Nephron (organoid): ENCODE data around the gene STKLD1.

Experiments
- H3K27ac Mint-ChIP-seq, 3 experiments: 2 replicates each; pipeline ENCODE4 v1.8.0; 2020; ENCODE audit warnings: mixed read lengths in 3 of 3, mild to moderate bottlenecking in 2 of 3, moderate library complexity in 1 of 3
- H3K27me3 Mint-ChIP-seq: 2 replicates; pipeline ENCODE4 v1.8.0; 2021; ENCODE audit warnings: low read depth, mild to moderate bottlenecking, moderate library complexity, mixed read lengths
- H3K36me3 Mint-ChIP-seq: 2 replicates; pipeline ENCODE4 v1.8.0; 2020; ENCODE audit warnings: low read depth, mixed read lengths
- H3K4me1 Mint-ChIP-seq: 2 replicates; pipeline ENCODE4 v1.8.0; 2020; ENCODE audit warnings: mixed read lengths
- H3K4me3 Mint-ChIP-seq, 3 experiments: 2 replicates each; pipeline ENCODE4 v1.8.0; 2020; ENCODE audit warnings: mild to moderate bottlenecking in 3 of 3, mixed read lengths in 3 of 3, moderate library complexity in 2 of 3
- H3K9me3 Mint-ChIP-seq: 2 replicates; pipeline ENCODE4 v1.8.0; 2020; ENCODE audit warnings: mixed read lengths
- CTCF ChIP-seq, 3 experiments: fragments of 200-600 bp; sonication (generic); IDR thresholded peaks; one replicate each; pipeline ENCODE4 v1.5.0; 2021; ENCODE audit warnings: antibody characterized with exemption in 3 of 3; ENCODE audit not compliant: unreplicated experiment in 3 of 3

STKLD1 gene

GRCh38 chr9:133356391-133357091 lies 19.6 kb upstream of the STKLD1 start, which contains the start of the genes SURF1 and SURF2:
SURF1 (minus strand) TSS chr9:133356487; CDS start chr9:133356453, 34 bp downstream.
SURF2 (plus strand) TSS chr9:133356550; CDS start chr9:133356593, 43 bp downstream.
- no peaks in the 10 kb centered on the region for H3K27me3 Mint-ChIP-seq
- no peaks in the 10 kb centered on the region for H3K9me3 Mint-ChIP-seq
- TF ChIP-seq CTCF (IDR thresholded peaks at IDR 0.05; ENCODE audit: unreplicated experiment in 3 of 3), result no peak
- H3K4me3 Mint-ChIP-seq, result peak within 1 kb of the TSS; percentile 87 to 92 (median 91)
- H3K4me1 Mint-ChIP-seq, result peaks cover 36% of the 10 kb centered on the region
- H3K27ac Mint-ChIP-seq, result peak within 1 kb of the TSS in 2 of 3 experiments; percentile 72 to 75
- H3K36me3 Mint-ChIP-seq, result peaks cover 36% of the 10 kb centered on the region

GRCh38 chr9:133357656-133358055 lies 18.5 kb upstream of the STKLD1 start:
- no peak for TF ChIP-seq CTCF (IDR thresholded peaks at IDR 0.05; ENCODE audit: unreplicated experiment in 3 of 3)
- Mint-ChIP-seq H3K4me3 (peak overlapping the region; percentile 83 to 86 (median 84)), H3K36me3 (peaks cover 35% of the 10 kb centered on the region), H3K27me3 (no peaks in the 10 kb centered on the region), H3K4me1 (peaks cover 45% of the 10 kb centered on the region), H3K9me3 (no peaks in the 10 kb centered on the region), H3K27ac (no peak overlapping the region)

DNA sequence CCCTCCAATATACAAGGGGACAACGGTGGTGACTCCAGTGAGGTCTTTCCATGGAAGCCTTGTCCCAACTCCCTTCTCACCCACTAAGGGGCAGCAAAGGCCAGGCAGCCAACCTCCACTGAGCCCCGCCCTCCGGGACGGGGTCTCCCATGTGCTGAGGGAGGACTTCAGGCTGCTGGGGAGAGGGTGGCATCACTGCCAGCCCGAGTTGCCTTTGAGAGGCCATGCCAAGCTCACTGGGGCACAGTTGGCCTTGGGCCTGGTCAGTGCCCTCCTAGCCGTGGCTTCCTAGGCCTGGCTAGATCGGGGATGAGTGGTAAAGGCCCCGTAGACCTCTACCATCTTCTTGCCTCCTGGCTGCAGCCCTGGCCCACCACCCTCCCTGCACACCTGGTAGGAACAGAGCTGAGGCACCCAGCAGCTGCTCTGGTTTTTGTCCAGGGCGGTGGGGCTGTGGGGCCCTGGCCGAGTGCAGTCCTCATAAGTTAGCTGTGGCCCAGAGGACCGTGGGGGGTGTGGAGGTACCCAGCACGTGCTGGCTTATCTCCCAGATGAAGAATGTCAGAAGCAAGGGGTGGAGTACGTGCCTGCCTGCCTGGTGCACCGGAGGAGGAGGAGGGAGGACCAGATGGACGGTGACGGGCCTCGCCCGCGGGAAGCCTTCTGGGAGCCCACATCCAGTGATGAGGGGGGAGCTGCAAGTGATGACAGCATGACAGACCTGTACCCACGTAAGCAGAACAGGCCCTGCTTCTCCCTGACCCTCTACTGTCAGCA lies 16.6 kb upstream of the STKLD1 start:
- TF ChIP-seq CTCF (IDR thresholded peaks at IDR 0.05; ENCODE audit: unreplicated experiment in 3 of 3), result peak in 2 of 3 experiments; percentile 25 to 34
- peak overlapping the region; percentile 32 to 84 (median 62) for H3K4me3 Mint-ChIP-seq
- peaks cover 58% of the 10 kb centered on the region for H3K4me1 Mint-ChIP-seq
- peaks cover 44% of the 10 kb centered on the region for H3K36me3 Mint-ChIP-seq
- no peaks in the 10 kb centered on the region for H3K9me3 Mint-ChIP-seq
- no peaks in the 10 kb centered on the region for H3K27me3 Mint-ChIP-seq
- H3K27ac Mint-ChIP-seq, result peak overlapping the region in 1 of 3 experiments; percentile 42

DNA sequence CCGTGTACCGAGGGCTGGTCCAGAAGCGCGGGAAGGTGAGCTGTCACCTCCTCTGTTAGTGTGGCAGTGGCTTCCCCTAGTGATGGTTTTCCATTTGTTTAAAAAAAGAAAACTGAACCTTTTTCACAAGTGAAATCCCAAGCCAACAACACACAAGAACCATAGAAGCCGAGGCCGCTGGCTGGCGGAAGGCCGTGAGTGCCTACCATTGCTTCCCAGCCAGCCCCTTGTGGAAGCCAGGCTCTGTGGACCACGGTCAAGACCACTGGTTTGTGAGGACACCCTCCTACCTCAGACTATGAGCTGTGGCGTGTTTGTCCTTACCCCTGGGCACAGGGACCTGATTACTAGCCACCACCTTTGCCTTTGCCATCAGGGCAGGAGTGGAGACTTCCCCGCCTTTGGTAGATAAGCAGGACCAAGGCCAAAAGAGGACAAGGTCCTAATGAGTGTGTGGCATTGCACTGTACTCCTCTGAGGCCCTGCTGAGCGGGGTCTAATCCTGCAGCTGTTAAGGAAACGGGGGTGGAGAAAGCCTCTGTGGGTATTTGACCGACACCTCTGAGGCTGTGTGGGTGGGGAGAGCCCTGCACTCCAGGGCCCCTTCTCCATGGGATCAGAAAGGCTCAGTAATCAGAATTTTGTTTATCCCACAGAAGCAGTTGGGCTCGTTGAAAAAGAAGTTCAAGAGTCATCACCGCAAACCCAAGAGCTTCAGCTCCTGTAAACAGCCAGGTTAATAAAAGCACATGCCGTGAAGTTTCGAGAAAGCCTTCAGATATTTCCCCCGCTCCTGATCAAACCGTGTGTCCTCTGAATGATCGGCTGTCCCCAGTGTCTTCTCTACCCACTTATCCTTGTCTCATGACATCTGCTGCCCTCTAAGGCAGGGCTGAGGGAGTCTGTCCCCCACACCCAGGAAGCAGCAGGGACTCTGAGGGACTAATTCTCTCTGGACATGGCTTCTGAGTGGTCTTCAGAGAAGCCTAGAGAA lies 15.5 kb upstream of the STKLD1 start:
- Mint-ChIP-seq H3K9me3 (no peaks in the 10 kb centered on the region), H3K4me3 (peak overlapping the region in 2 of 3 experiments; percentile 40 to 51), H3K36me3 (peaks cover 52% of the 10 kb centered on the region), H3K27ac (peak overlapping the region in 1 of 3 experiments; percentile 6), H3K27me3 (no peaks in the 10 kb centered on the region), H3K4me1 (peaks cover 58% of the 10 kb centered on the region)
- no peak for TF ChIP-seq CTCF (IDR thresholded peaks at IDR 0.05; ENCODE audit: unreplicated experiment in 3 of 3)

- H3K36me3 Mint-ChIP-seq, result peaks cover 57% of the 10 kb centered on the region
- no peaks in the 10 kb centered on the region for H3K27me3 Mint-ChIP-seq
- peak overlapping the region in 1 of 3 experiments; percentile 11 for H3K4me3 Mint-ChIP-seq
- TF ChIP-seq CTCF (IDR thresholded peaks at IDR 0.05; ENCODE audit: unreplicated experiment in 3 of 3), result no peak
- H3K9me3 Mint-ChIP-seq, result no peaks in the 10 kb centered on the region
- H3K27ac Mint-ChIP-seq, result peak overlapping the region in 2 of 3 experiments; percentile 29 to 42
- peaks cover 58% of the 10 kb centered on the region for H3K4me1 Mint-ChIP-seq
Measured at GRCh38 chr9:133361507-133362092, 14.6 kb upstream of the STKLD1 start.
